Glomerular endothelial cell (primary cell): Measurements from ENCODE around the gene C6orf163. TPM values are rescaled to one million over a fixed set of nuclear protein-coding genes. Genes with fewer than 3 reads are reported as not detected.

Experiments used
- DNase-seq: peaks from one replicate; pipeline ENCODE4 v3.0.0-alpha.2; 2011; ENCODE audit warnings: low read depth, low spot score; ENCODE audit errors: extremely low read depth
- total RNA-seq: library from RNA; depleted of rRNA; stranded (reverse); fragments of >200 nt; gene quantifications from 2 replicates; pipeline ENCODE4 v1.2.3, GENCODE V29; 2015

Gene C6orf163
- total RNA-seq, 1 donor from 2014 or later: 3.0 TPM

GRCh38 chr6:87407901-87408720, 63.5 kb downstream of the C6orf163 start, which contains the start of gene CFAP206:
Gene CFAP206 (plus strand): TSS chr6:87407972. CDS start chr6:87409840, 1,868 bp downstream.
- DNase-seq: peak; percentile 45

- no peak for DNase-seq
Observed at GRCh38 chr6:87408721-87409155, 64.1 kb downstream of the C6orf163 start.

Other genes with a start within 250 kb of the C6orf163 start
- not detected in 2 replicates for gene CGA, start 249.7 kb upstream of the C6orf163 start, total RNA-seq
- gene ZNF292, start 189.2 kb upstream of the C6orf163 start, total RNA-seq: 13.2 and 25.5 TPM in 2 replicates
- 4.1 and 6.4 TPM in 2 replicates for gene SMIM8, start 22.2 kb upstream of the C6orf163 start, total RNA-seq
- not detected in 2 replicates for gene GJB7, start 15.5 kb upstream of the C6orf163 start, total RNA-seq
- gene CFAP206, start 63.2 kb downstream of the C6orf163 start, total RNA-seq: 0.35 and 0.97 TPM in 2 replicates
- 15.2 and 18.5 TPM in 2 replicates for gene SLC35A1, start 128.2 kb downstream of the C6orf163 start, total RNA-seq
- 22.2 and 27.8 TPM in 2 replicates for gene RARS2, start 245.2 kb downstream of the C6orf163 start, total RNA-seq
- gene ORC3, start 245.3 kb downstream of the C6orf163 start, total RNA-seq: 14.8 and 17.1 TPM in 2 replicates